RWPE2 (cell line): Measurements from ENCODE around the gene SAP25.
"Not testable (repeated sequence)": the region's sequence is repeated elsewhere in the genome, so short reads cannot be mapped to it uniquely, and the experiment has no call there.

Experiments used
- ATAC-seq: fragments of 200-7000 bp; cut with Tn5 transposase; 3 replicates; pipeline ENCODE4 v1.9.1; 2021; ENCODE audit warnings: low read depth
- DNase-seq: peaks from one replicate; pipeline ENCODE4 v3.0.0-alpha.2; 2020; ENCODE audit warnings: low spot score
- H3K27ac ChIP-seq: fragments of 450-650 bp; 2 replicates; pipeline ENCODE4 v1.5.1; 2017; ENCODE audit warnings: mild to moderate bottlenecking; ENCODE audit not compliant: poor library complexity, severe bottlenecking
- H3K27me3 ChIP-seq: fragments of 250-450 bp; sonication (Bioruptor Pico); 2 replicates; pipeline ENCODE4 v1.5.1; 2021; ENCODE audit warnings: mild to moderate bottlenecking, moderate library complexity; ENCODE audit not compliant: insufficient read depth, poor library complexity, severe bottlenecking
- H3K36me3 ChIP-seq: fragments of 250-450 bp; sonication (Bioruptor Pico); 2 replicates; pipeline ENCODE4 v1.5.1; 2020; ENCODE audit warnings: low read depth, mild to moderate bottlenecking, moderate library complexity
- H3K4me1 ChIP-seq: fragments of 250-450 bp; sonication (Bioruptor Pico); 2 replicates; pipeline ENCODE4 v1.5.1; 2021; ENCODE audit warnings: mild to moderate bottlenecking, moderate library complexity; ENCODE audit not compliant: insufficient read depth, poor library complexity, severe bottlenecking
- H3K4me3 ChIP-seq: fragments of 250-450 bp; sonication (Bioruptor Pico); 2 replicates; pipeline ENCODE4 v1.5.1; 2021; ENCODE audit warnings: mild to moderate bottlenecking, moderate library complexity; ENCODE audit not compliant: severe bottlenecking
- H3K9me3 ChIP-seq: fragments of 250-450 bp; sonication (Bioruptor Pico); 2 replicates; pipeline ENCODE4 v1.5.1; 2021; ENCODE audit warnings: mild to moderate bottlenecking, moderate library complexity; ENCODE audit not compliant: severe bottlenecking
- CTCF ChIP-seq: fragments of 450-650 bp; IDR thresholded peaks from one replicate; pipeline ENCODE4 v1.5.1; 2017; ENCODE audit warnings: mild to moderate bottlenecking, moderate library complexity; ENCODE audit not compliant: poor library complexity, severe bottlenecking

The SAP25 gene

GRCh38 chr7:100556541-100556940 lies 17.2 kb downstream of the SAP25 start:
- Histone ChIP-seq H3K4me3 (no peak overlapping the region), H3K27ac (no peak overlapping the region), H3K27me3 (no peaks in the 10 kb centered on the region), H3K4me1 (peaks cover 3% of the 10 kb centered on the region), H3K9me3 (no peaks in the 10 kb centered on the region), H3K36me3 (peaks cover 40% of the 10 kb centered on the region)
- no peak for TF ChIP-seq CTCF
- no peak for DNase-seq
- ATAC-seq: no peak

DNA sequence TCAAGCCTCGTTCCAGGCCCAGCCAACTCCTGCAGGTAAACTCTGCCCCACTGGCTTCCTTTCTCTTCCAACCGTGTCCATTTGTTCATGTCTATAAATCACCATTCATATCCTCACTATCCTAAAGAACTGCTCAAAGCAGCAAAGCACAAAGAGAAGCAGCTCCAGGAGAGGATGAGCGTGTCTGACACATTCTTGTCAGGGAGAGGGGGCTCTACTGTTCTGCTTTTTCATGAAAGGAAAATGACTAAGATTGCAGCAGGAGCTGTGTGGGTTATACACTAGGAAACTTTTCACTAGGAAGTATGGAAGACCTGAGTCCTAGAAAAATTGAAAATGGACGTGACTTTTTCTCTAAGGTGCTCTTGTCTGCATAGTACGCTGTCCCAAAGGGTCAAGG lies 18.0 kb downstream of the SAP25 start:
- Histone ChIP-seq H3K36me3 (peaks cover 40% of the 10 kb centered on the region), H3K4me3 (no peak overlapping the region), H3K27ac (peak overlapping the region; percentile 25), H3K4me1 (peaks cover 3% of the 10 kb centered on the region), H3K9me3 (no peaks in the 10 kb centered on the region), H3K27me3 (no peaks in the 10 kb centered on the region)
- no peak for TF ChIP-seq CTCF
- no peak for ATAC-seq
- no peak for DNase-seq

GRCh38 chr7:100553032-100553431 lies 20.7 kb downstream of the SAP25 start:
- DNase-seq (no peak), ATAC-seq (no peak)
- peaks cover 57% of the 10 kb centered on the region for H3K36me3 ChIP-seq
- TF ChIP-seq CTCF: no peak
- no peaks in the 10 kb centered on the region for H3K27me3 ChIP-seq
- no peaks in the 10 kb centered on the region for H3K9me3 ChIP-seq
- H3K4me3 ChIP-seq: no peak overlapping the region
- H3K27ac ChIP-seq: no peak overlapping the region
- peaks cover 5% of the 10 kb centered on the region for H3K4me1 ChIP-seq

- TF ChIP-seq CTCF: no peak
- no peak for DNase-seq
- Histone ChIP-seq H3K9me3 (no peaks in the 10 kb centered on the region), H3K27me3 (no peaks in the 10 kb centered on the region), H3K27ac (no peak overlapping the region), H3K4me1 (peaks cover 10% of the 10 kb centered on the region), H3K4me3 (no peak overlapping the region), H3K36me3 (peaks cover 57% of the 10 kb centered on the region)
- no peak for ATAC-seq
Observed at GRCh38 chr7:100552532-100552931, 21.2 kb downstream of the SAP25 start.

- H3K4me3 ChIP-seq, ATAC-seq, H3K9me3 ChIP-seq, DNase-seq, H3K27me3 ChIP-seq: not testable (repeated sequence)
- Histone ChIP-seq H3K36me3 (peaks cover 32% of the 10 kb centered on the region), H3K4me1 (peaks cover 41% of the 10 kb centered on the region), H3K27ac (peak overlapping the region; percentile 98)
Observed at GRCh38 chr7:100548446-100548845, 25.3 kb downstream of the SAP25 start.
